IMR-90 (cell line): ENCODE data around the gene GALNT13. TPM values are rescaled to one million over a fixed set of nuclear protein-coding genes. Genes with fewer than 3 reads are reported as not detected.

Source experiments
- ATAC-seq: fragments of 200-7000 bp; cut with Tn5 transposase; 2 replicates; pipeline ENCODE4 v1.9.1; 2020; ENCODE audit warnings: low read depth, mild to moderate bottlenecking, moderate library complexity
- BruUV-seq: library from RNA; stranded (reverse); fragments of 400-500 nt; replicated peaks from 2 replicates; lab custom pipeline; 2021; lab: Mats Ljungman, UMichigan
- CTCF ChIA-PET: fragments of 300-600 bp; formaldehyde crosslinking; extraction: SDS; loops from one replicate; lab custom pipeline; 2021; ENCODE audit warnings: antibody characterized with exemption; lab: Yijun Ruan, JAX
- POLR2A ChIA-PET: fragments of 300-600 bp; sonication (Branson Sonifier 250); formaldehyde crosslinking; loops from one replicate; lab custom pipeline; 2022; ENCODE audit warnings: antibody characterized with exemption; ENCODE audit not compliant: unreplicated experiment; lab: Charles Lee
- DNase-seq: peaks from one replicate; pipeline ENCODE4 v3.0.0; 2013
- H2AFZ ChIP-seq: replicated peaks from 2 replicates; pipeline ENCODE3; 2013; ENCODE audit warnings: low read length, mild to moderate bottlenecking; ENCODE audit not compliant: poor library complexity
- H2AK5ac ChIP-seq: 2 replicates; pipeline ENCODE4 v1.6.1; 2013; ENCODE audit warnings: low read depth, low read length, inconsistent platforms
- H2AK9ac ChIP-seq: replicated peaks from 2 replicates; pipeline ENCODE3; 2013; ENCODE audit warnings: mild to moderate bottlenecking, low read depth, low read length, moderate library complexity; ENCODE audit not compliant: poor library complexity
- H2BK120ac ChIP-seq: 2 replicates; pipeline ENCODE4 v1.6.1; 2013; ENCODE audit warnings: low read depth, low read length, inconsistent platforms
- H2BK15ac ChIP-seq: 3 replicates; pipeline ENCODE4 v1.6.1; 2013; ENCODE audit warnings: low read depth, low read length, inconsistent platforms
- H2BK20ac ChIP-seq: 2 replicates; pipeline ENCODE4 v1.6.1; 2013; ENCODE audit warnings: low read depth, mild to moderate bottlenecking, inconsistent platforms, low read length, moderate library complexity
- H2BK5ac ChIP-seq: 2 replicates; pipeline ENCODE4 v1.6.1; 2013; ENCODE audit warnings: mild to moderate bottlenecking, low read depth, low read length, inconsistent platforms; ENCODE audit not compliant: poor library complexity, severe bottlenecking
- H3K14ac ChIP-seq: replicated peaks from 2 replicates; pipeline ENCODE4 v1.6.1; 2013; ENCODE audit warnings: low read depth, low read length, inconsistent platforms
- H3K18ac ChIP-seq: 2 replicates; pipeline ENCODE4 v1.6.1; 2013; ENCODE audit warnings: low read depth, low read length, control low read depth
- H3K23ac ChIP-seq: 2 replicates; pipeline ENCODE4 v1.6.1; 2013; ENCODE audit warnings: low read depth, low read length, inconsistent platforms
- H3K27ac ChIP-seq: 2 replicates; pipeline ENCODE4 v1.5.1; 2013; ENCODE audit warnings: mild to moderate bottlenecking, control low read depth, low read length; ENCODE audit not compliant: insufficient read depth
- H3K27me3 ChIP-seq: 2 replicates; pipeline ENCODE4 v1.6.1; 2013; ENCODE audit warnings: low read length; ENCODE audit not compliant: control insufficient read depth, insufficient read depth
- H3K36me3 ChIP-seq: 2 replicates; pipeline ENCODE4 v1.6.1; 2013; ENCODE audit warnings: low read length, mixed read lengths; ENCODE audit not compliant: control insufficient read depth, insufficient read depth
- H3K4ac ChIP-seq: 2 replicates; pipeline ENCODE4 v1.6.1; 2013; ENCODE audit warnings: low read depth, low read length, inconsistent platforms
- H3K4me1 ChIP-seq: 2 replicates; pipeline ENCODE4 v1.6.1; 2013; ENCODE audit warnings: low read length, mixed read lengths; ENCODE audit not compliant: control insufficient read depth, insufficient read depth
- H3K4me2 ChIP-seq: 2 replicates; pipeline ENCODE4 v1.6.1; 2013; ENCODE audit warnings: low read depth, mild to moderate bottlenecking, control low read depth, low read length, moderate library complexity
- H3K4me3 ChIP-seq: 2 replicates; pipeline ENCODE4 v1.5.1; 2013; ENCODE audit warnings: low read depth, mild to moderate bottlenecking, control low read depth, low read length, moderate library complexity; ENCODE audit not compliant: insufficient read depth
- H3K56ac ChIP-seq: 2 replicates; pipeline ENCODE4 v1.6.1; 2013; ENCODE audit warnings: low read length, inconsistent platforms; ENCODE audit not compliant: insufficient read depth; ENCODE audit errors: extremely low read depth
- H3K79me1 ChIP-seq, 2 experiments: 2 replicates each; pipeline ENCODE4 v1.6.1; 2013; ENCODE audit warnings: low read length in 2 of 2, inconsistent platforms in 1 of 2, low read depth in 1 of 2
- H3K9ac ChIP-seq: 2 replicates; pipeline ENCODE4 v1.6.1; 2013; ENCODE audit warnings: low read depth, low read length, control low read depth
- H3K9me1 ChIP-seq: 2 replicates; pipeline ENCODE4 v1.6.1; 2013; ENCODE audit warnings: low read length, inconsistent platforms; ENCODE audit not compliant: insufficient read depth
- H3K9me3 ChIP-seq: 2 replicates; pipeline ENCODE4 v1.6.1; 2013; ENCODE audit warnings: low read length; ENCODE audit not compliant: control insufficient read depth, insufficient read depth
- H4K20me1 ChIP-seq: 2 replicates; pipeline ENCODE4 v1.6.1; 2013; ENCODE audit warnings: low read length, inconsistent platforms; ENCODE audit not compliant: insufficient read depth
- H4K5ac ChIP-seq: 2 replicates; pipeline ENCODE4 v1.6.1; 2013; ENCODE audit warnings: mild to moderate bottlenecking, low read depth, low read length, control low read depth
- H4K8ac ChIP-seq, 2 experiments: 2 replicates each; pipeline ENCODE4 v1.6.1; 2013; ENCODE audit warnings: low read depth in 2 of 2, low read length in 2 of 2, control low read depth in 1 of 2, inconsistent platforms in 1 of 2
- H4K91ac ChIP-seq: 2 replicates; pipeline ENCODE4 v1.6.1; 2013; ENCODE audit warnings: low read depth, low read length, inconsistent platforms; ENCODE audit not compliant: insufficient read depth
- BHLHE40 ChIP-seq: fragments of 150-350 bp; IDR thresholded peaks from 2 replicates; pipeline ENCODE4 v1.6.1; 2016; ENCODE audit warnings: mild to moderate bottlenecking, low read depth, low read length
- CEBPB ChIP-seq: IDR thresholded peaks from 2 replicates; pipeline ENCODE4 v1.6.1; 2012; ENCODE audit warnings: low read depth, low read length, improper control_type of control experiment
- CHD1 ChIP-seq: IDR thresholded peaks from 2 replicates; pipeline ENCODE4 v1.6.1; 2012; ENCODE audit warnings: low read depth, low read length, improper control_type of control experiment
- FOS ChIP-seq: fragments of 150-350 bp; IDR thresholded peaks from 2 replicates; pipeline ENCODE4 v1.6.1; 2016; ENCODE audit warnings: low read depth, low read length
- MAFK ChIP-seq: IDR thresholded peaks from 2 replicates; pipeline ENCODE4 v1.6.1; 2012; ENCODE audit warnings: low read depth, low read length, improper control_type of control experiment
- MAZ ChIP-seq: IDR thresholded peaks from 2 replicates; pipeline ENCODE4 v1.6.1; 2012; ENCODE audit warnings: low read depth, mild to moderate bottlenecking, low read length, improper control_type of control experiment, moderate library complexity, borderline replicate concordance
- MXI1 ChIP-seq: IDR thresholded peaks from 2 replicates; pipeline ENCODE4 v1.6.1; 2012; ENCODE audit warnings: low read depth, mild to moderate bottlenecking, low read length, moderate library complexity, borderline replicate concordance
- NFE2L2 ChIP-seq: fragments of 150-350 bp; IDR thresholded peaks from 2 replicates; pipeline ENCODE4 v1.6.1; 2016; ENCODE audit warnings: low read depth, mild to moderate bottlenecking, low read length
- POLR2A ChIP-seq: IDR thresholded peaks from 2 replicates; pipeline ENCODE4 v1.6.1; 2012; ENCODE audit warnings: mild to moderate bottlenecking, low read depth, low read length
- RAD21 ChIP-seq: IDR thresholded peaks from 2 replicates; pipeline ENCODE4 v1.6.1; 2012; ENCODE audit warnings: low read length, improper control_type of control experiment
- RCOR1 ChIP-seq: IDR thresholded peaks from 2 replicates; pipeline ENCODE4 v1.6.1; 2012; ENCODE audit warnings: mild to moderate bottlenecking, low read length, improper control_type of control experiment; ENCODE audit not compliant: insufficient replicate concordance
- RFX5 ChIP-seq: IDR thresholded peaks from 2 replicates; pipeline ENCODE4 v1.8.0; 2012; ENCODE audit warnings: low read depth, mild to moderate bottlenecking, low read length, moderate library complexity
- SMC3 ChIP-seq: fragments of 150-350 bp; IDR thresholded peaks from 2 replicates; pipeline ENCODE4 v1.6.1; 2016; ENCODE audit warnings: low read depth, mild to moderate bottlenecking, antibody characterized with exemption, low read length, moderate library complexity
- WGBS, 2 experiments: methylation state at CpG; one replicate each; pipeline versions ENCODE4 v1.1.5 to v1.1.7; 2013; ENCODE audit warnings: missing lambda C conversion rate in 2 of 2; ENCODE audit not compliant: insufficient read length in 1 of 2; ENCODE audit errors: extremely low coverage in 2 of 2; 5-methylcytosine and 5-hydroxymethylcytosine counted together
- dilution Hi-C: fragments of 300-500 bp; cut with HindIII; formaldehyde crosslinking; loops from one replicate; pipeline ENCODE4 v1.14.3; 2018; ENCODE audit warnings: low sequenced_read_pairs; ENCODE audit not compliant: unreplicated experiment
- in situ Hi-C: fragments of 300-500 bp; cut with MboI; formaldehyde crosslinking; loops from 3 replicates; pipeline ENCODE4 v1.14.3; 2019; ENCODE audit warnings: low sequenced_read_pairs, inconsistent platforms, mixed read lengths
- intact Hi-C: fragments of 100-400 bp; cut with micrococcal nuclease; formaldehyde crosslinking; loops from 2 replicates; pipeline ENCODE4 v1.10.0; 2022
- polyA plus RNA-seq, 3 experiments: library from polyadenylated mRNA; depleted of rRNA; stranded (reverse); fragments of >200 nt; gene quantifications; 2 replicates each; pipeline ENCODE4 v1.2.3, GENCODE V29; 2012; ENCODE audit warnings: low replicate concordance in 1 of 3
- total RNA-seq: library from RNA; depleted of rRNA; stranded (reverse); fragments of >200 nt; gene quantifications from 2 replicates; pipeline ENCODE4 v1.2.3, GENCODE V29; 2012
- TF ChIP-seq, protein P1 (sequence below): fragments of 150-350 bp; IDR thresholded peaks from 2 replicates; pipeline ENCODE4 v1.6.1; 2016; ENCODE audit warnings: low read depth, mild to moderate bottlenecking, low read length, moderate library complexity, borderline replicate concordance
- TF ChIP-seq, protein P2 (sequence below): fragments of 150-350 bp; IDR thresholded peaks from 2 replicates; pipeline ENCODE4 v1.6.1; 2017; ENCODE audit warnings: mild to moderate bottlenecking, antibody characterized with exemption, low read length, low read depth
- TF ChIP-seq, protein P3 (sequence below): conservative IDR thresholded peaks from 2 replicates; pipeline ENCODE4 v1.5.1; 2012; ENCODE audit warnings: mild to moderate bottlenecking, low read depth, low read length, improper control_type of control experiment

Gene GALNT13
- total and polyA plus RNA-seq, 2 of the 4 experiments (the other 2 are of a cell fraction): 0.03 TPM; not detected in 1

DNA sequence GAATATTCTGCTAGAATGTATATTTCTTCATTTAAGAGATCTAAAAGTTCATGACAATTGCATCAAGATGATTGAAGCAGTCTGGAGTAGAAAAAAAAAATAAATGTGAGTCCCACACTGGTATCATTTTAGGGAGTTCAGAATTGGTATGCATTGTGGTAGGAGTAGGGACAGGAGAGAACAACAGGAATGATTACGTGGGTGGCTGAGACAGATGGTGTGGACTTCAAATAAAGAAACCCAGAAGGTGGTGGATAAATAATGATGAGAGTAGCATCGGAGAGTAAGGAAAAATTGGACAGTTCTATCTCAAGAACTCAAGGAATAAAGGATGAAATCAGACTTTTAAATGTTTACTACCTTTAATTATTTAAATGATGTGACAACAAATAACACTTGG, 289.6 kb downstream of the GALNT13 start:
- H3K4me1 ChIP-seq: no peaks in the 10 kb centered on the region
- no peak overlapping the region for H2BK20ac ChIP-seq
- in situ Hi-C loops: no loop called here
- H3K27ac ChIP-seq: no peak overlapping the region
- no peak overlapping the region for H2AK5ac ChIP-seq
- DNase-seq (no peak), ATAC-seq (no peak)
- no peak overlapping the region for H3K9ac ChIP-seq
- 50% methylated on average over 1 of the region's 2 CpGs; no CpG with 5 or more reads in 1 of the 2 experiments for WGBS, 2 experiments
- H3K27me3 ChIP-seq: no peaks in the 10 kb centered on the region
- H4K5ac ChIP-seq: no peak overlapping the region
- POLR2A ChIA-PET: no interaction called here
- H3K4ac ChIP-seq: no peak overlapping the region
- H3K14ac ChIP-seq: no peak overlapping the region
- H3K56ac ChIP-seq: no peak overlapping the region
- BruUV-seq: no TSS peak
- dilution Hi-C loops: no loop called here
- no peak overlapping the region for H3K23ac ChIP-seq
- no peak overlapping the region for H3K4me2 ChIP-seq
- H2AK9ac ChIP-seq: no peak overlapping the region
- no peaks in the 10 kb centered on the region for H4K20me1 ChIP-seq
- no peak overlapping the region for H2BK120ac ChIP-seq
- H2BK5ac ChIP-seq: no peak overlapping the region
- no peak overlapping the region for H4K91ac ChIP-seq
- H3K36me3 ChIP-seq: no peaks in the 10 kb centered on the region
- H3K18ac ChIP-seq: no peak overlapping the region
- H3K4me3 ChIP-seq: no peak overlapping the region
- no peak for TF ChIP-seq FOS
- TF ChIP-seq, protein P1, sequence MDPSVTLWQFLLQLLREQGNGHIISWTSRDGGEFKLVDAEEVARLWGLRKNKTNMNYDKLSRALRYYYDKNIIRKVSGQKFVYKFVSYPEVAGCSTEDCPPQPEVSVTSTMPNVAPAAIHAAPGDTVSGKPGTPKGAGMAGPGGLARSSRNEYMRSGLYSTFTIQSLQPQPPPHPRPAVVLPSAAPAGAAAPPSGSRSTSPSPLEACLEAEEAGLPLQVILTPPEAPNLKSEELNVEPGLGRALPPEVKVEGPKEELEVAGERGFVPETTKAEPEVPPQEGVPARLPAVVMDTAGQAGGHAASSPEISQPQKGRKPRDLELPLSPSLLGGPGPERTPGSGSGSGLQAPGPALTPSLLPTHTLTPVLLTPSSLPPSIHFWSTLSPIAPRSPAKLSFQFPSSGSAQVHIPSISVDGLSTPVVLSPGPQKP: no peak
- TF ChIP-seq RAD21: no peak
- no peak for TF ChIP-seq SMC3
- TF ChIP-seq MAFK: no peak
- TF ChIP-seq POLR2A: no peak
- TF ChIP-seq, protein P2, sequence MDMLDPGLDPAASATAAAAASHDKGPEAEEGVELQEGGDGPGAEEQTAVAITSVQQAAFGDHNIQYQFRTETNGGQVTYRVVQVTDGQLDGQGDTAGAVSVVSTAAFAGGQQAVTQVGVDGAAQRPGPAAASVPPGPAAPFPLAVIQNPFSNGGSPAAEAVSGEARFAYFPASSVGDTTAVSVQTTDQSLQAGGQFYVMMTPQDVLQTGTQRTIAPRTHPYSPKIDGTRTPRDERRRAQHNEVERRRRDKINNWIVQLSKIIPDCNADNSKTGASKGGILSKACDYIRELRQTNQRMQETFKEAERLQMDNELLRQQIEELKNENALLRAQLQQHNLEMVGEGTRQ: no peak
- no peak for TF ChIP-seq NFE2L2
- no peak for TF ChIP-seq RFX5
- TF ChIP-seq, protein P3, sequence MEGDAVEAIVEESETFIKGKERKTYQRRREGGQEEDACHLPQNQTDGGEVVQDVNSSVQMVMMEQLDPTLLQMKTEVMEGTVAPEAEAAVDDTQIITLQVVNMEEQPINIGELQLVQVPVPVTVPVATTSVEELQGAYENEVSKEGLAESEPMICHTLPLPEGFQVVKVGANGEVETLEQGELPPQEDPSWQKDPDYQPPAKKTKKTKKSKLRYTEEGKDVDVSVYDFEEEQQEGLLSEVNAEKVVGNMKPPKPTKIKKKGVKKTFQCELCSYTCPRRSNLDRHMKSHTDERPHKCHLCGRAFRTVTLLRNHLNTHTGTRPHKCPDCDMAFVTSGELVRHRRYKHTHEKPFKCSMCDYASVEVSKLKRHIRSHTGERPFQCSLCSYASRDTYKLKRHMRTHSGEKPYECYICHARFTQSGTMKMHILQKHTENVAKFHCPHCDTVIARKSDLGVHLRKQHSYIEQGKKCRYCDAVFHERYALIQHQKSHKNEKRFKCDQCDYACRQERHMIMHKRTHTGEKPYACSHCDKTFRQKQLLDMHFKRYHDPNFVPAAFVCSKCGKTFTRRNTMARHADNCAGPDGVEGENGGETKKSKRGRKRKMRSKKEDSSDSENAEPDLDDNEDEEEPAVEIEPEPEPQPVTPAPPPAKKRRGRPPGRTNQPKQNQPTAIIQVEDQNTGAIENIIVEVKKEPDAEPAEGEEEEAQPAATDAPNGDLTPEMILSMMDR: no peak
- no peak for TF ChIP-seq CHD1
- TF ChIP-seq CEBPB: no peak
- no peak for TF ChIP-seq MAZ
- no peak for TF ChIP-seq BHLHE40
- no peak for TF ChIP-seq RCOR1
- no peak for TF ChIP-seq MXI1
- H2AFZ ChIP-seq: no peak overlapping the region
- no peaks in the 10 kb centered on the region; the same call in 1 of the 2 replicates for H3K9me3 ChIP-seq
- no peaks in the 10 kb centered on the region for H3K79me1 ChIP-seq
- intact Hi-C loops: no loop called here
- CTCF ChIA-PET: no interaction called here
- no peaks in the 10 kb centered on the region for H3K9me1 ChIP-seq
- no peak overlapping the region for H4K8ac ChIP-seq
- H2BK15ac ChIP-seq: no peak overlapping the region
